Ishikawa (cell line): Measurements from ENCODE around the gene MCM7.

ENCODE experiments used
- CEBPB ChIP-seq: IDR thresholded peaks from 2 replicates; pipeline ENCODE4 v1.6.1; 2012
- CREB1 ChIP-seq: IDR thresholded peaks from 2 replicates; pipeline ENCODE4 v1.6.1; 2012; ENCODE audit warnings: low read depth
- EGR1 ChIP-seq: IDR thresholded peaks from 2 replicates; pipeline ENCODE4 v1.6.1; 2012
- EP300 ChIP-seq: IDR thresholded peaks from 2 replicates; pipeline ENCODE4 v1.6.1; 2012; ENCODE audit warnings: borderline replicate concordance
- FOXM1 ChIP-seq: IDR thresholded peaks from 2 replicates; pipeline ENCODE4 v1.6.1; 2012; ENCODE audit warnings: low read depth, borderline replicate concordance
- MAX ChIP-seq: IDR thresholded peaks from 2 replicates; pipeline ENCODE4 v1.6.1; 2012
- NFIC ChIP-seq: IDR thresholded peaks from 2 replicates; pipeline ENCODE4 v1.6.1; 2012
- RAD21 ChIP-seq: IDR thresholded peaks from 2 replicates; pipeline ENCODE4 v1.6.1; 2012; ENCODE audit warnings: low read depth
- TAF1 ChIP-seq: IDR thresholded peaks from 2 replicates; pipeline ENCODE4 v1.6.1; 2012; ENCODE audit warnings: low read depth, mild to moderate bottlenecking
- TCF12 ChIP-seq: IDR thresholded peaks from 2 replicates; pipeline ENCODE4 v1.6.1; 2012; ENCODE audit warnings: low read depth
- TEAD4 ChIP-seq: IDR thresholded peaks from 2 replicates; pipeline ENCODE4 v1.6.1; 2012
- YY1 ChIP-seq: IDR thresholded peaks from 2 replicates; pipeline ENCODE4 v1.6.1; 2012; ENCODE audit warnings: low read depth
- ZBTB7A ChIP-seq: IDR thresholded peaks from 2 replicates; pipeline ENCODE4 v1.6.1; 2012; ENCODE audit warnings: low read depth
- TF ChIP-seq, protein P1 (sequence below): IDR thresholded peaks from 2 replicates; pipeline ENCODE4 v1.6.1; 2012; ENCODE audit warnings: low read depth, mild to moderate bottlenecking
- TF ChIP-seq, protein P2 (sequence below): IDR thresholded peaks from 2 replicates; pipeline ENCODE4 v1.6.1; 2012

The MCM7 gene

GRCh38 chr7:100077205-100077604 lies 24.0 kb downstream of the MCM7 start:
- no peak for TF ChIP-seq EP300
- no peak for TF ChIP-seq CEBPB
- no peak for TF ChIP-seq ZBTB7A
- no peak for TF ChIP-seq TEAD4
- no peak for TF ChIP-seq RAD21
- no peak for TF ChIP-seq TCF12
- TF ChIP-seq FOXM1, result no peak
- no peak for TF ChIP-seq MAX
- TF ChIP-seq TAF1, result no peak

DNA sequence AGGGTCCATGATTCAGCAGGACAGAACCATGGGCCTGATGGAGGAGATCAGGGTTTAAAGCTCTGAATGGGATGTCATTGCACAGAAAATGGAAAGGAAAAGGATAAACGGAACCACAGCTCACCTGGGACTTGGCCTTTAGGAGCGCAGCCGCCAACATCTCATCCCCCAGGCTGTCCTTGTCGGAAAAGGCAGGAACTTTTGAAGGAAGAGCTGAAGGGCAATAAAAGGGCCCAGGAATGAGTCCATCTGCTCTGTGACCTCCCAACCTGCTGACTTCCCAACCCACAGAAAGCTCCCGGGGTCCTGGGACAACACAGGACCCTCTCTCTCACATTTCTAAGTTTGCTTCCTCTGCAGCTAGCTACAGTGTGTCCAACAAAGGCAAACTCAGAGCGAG lies 25.8 kb downstream of the MCM7 start:
- TF ChIP-seq FOXM1 (no peak), CEBPB (no peak), MAX (no peak), EGR1 (no peak), TCF12 (no peak), TEAD4 (no peak), RAD21 (no peak), TAF1 (no peak), CREB1 (no peak), ZBTB7A (no peak), EP300 (no peak), YY1 (no peak), NFIC (no peak)
- TF ChIP-seq, protein P1, sequence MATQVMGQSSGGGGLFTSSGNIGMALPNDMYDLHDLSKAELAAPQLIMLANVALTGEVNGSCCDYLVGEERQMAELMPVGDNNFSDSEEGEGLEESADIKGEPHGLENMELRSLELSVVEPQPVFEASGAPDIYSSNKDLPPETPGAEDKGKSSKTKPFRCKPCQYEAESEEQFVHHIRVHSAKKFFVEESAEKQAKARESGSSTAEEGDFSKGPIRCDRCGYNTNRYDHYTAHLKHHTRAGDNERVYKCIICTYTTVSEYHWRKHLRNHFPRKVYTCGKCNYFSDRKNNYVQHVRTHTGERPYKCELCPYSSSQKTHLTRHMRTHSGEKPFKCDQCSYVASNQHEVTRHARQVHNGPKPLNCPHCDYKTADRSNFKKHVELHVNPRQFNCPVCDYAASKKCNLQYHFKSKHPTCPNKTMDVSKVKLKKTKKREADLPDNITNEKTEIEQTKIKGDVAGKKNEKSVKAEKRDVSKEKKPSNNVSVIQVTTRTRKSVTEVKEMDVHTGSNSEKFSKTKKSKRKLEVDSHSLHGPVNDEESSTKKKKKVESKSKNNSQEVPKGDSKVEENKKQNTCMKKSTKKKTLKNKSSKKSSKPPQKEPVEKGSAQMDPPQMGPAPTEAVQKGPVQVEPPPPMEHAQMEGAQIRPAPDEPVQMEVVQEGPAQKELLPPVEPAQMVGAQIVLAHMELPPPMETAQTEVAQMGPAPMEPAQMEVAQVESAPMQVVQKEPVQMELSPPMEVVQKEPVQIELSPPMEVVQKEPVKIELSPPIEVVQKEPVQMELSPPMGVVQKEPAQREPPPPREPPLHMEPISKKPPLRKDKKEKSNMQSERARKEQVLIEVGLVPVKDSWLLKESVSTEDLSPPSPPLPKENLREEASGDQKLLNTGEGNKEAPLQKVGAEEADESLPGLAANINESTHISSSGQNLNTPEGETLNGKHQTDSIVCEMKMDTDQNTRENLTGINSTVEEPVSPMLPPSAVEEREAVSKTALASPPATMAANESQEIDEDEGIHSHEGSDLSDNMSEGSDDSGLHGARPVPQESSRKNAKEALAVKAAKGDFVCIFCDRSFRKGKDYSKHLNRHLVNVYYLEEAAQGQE, result no peak
- TF ChIP-seq, protein P2, sequence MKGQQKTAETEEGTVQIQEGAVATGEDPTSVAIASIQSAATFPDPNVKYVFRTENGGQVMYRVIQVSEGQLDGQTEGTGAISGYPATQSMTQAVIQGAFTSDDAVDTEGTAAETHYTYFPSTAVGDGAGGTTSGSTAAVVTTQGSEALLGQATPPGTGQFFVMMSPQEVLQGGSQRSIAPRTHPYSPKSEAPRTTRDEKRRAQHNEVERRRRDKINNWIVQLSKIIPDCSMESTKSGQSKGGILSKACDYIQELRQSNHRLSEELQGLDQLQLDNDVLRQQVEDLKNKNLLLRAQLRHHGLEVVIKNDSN, result no peak

DNA sequence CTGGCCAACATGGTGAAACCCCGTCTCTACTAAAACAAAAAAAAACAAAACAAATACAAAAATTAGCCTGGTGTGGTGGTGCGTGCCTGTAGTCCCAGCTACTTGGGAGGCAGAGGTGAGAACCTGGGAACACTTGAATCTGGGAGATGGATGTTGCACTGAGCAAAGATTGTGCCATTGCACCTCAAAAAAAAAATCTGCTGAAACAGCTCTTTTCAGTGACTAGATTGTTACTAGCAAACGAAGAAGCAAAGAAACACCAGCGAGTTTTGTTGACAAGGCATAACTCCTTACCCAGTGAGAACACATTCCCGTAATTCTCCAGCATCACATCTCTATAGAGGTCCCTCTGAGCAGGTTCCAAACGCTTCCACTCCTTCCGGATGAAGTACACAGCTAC lies 26.4 kb downstream of the MCM7 start:
- TF ChIP-seq, protein P1, result no peak
- TF ChIP-seq TEAD4, result no peak
- TF ChIP-seq MAX, result no peak
- TF ChIP-seq YY1, result no peak
- no peak for TF ChIP-seq ZBTB7A
- TF ChIP-seq RAD21, result no peak
- TF ChIP-seq NFIC, result no peak
- no peak for TF ChIP-seq TCF12
- no peak for TF ChIP-seq CEBPB
- TF ChIP-seq, protein P2, result no peak
- TF ChIP-seq EP300, result no peak
- no peak for TF ChIP-seq FOXM1
- TF ChIP-seq EGR1, result no peak
- no peak for TF ChIP-seq CREB1
- no peak for TF ChIP-seq TAF1

GRCh38 chr7:100072462-100072861 lies 28.7 kb downstream of the MCM7 start:
- TF ChIP-seq FOXM1 (no peak), NFIC (no peak), EGR1 (no peak), EP300 (no peak), MAX (no peak), TEAD4 (no peak), ZBTB7A (no peak), CEBPB (no peak)
- TF ChIP-seq, protein P1, result no peak
